Measurements from ENCODE around the gene WDR11. TPM values are rescaled to one million over a fixed set of nuclear protein-coding genes. Genes with fewer than 3 reads are reported as not detected.

WDR11 gene
- total and polyA plus RNA-seq, 9 of the 15 experiments (the other 6 are each of a cell fraction or from before 2014, with no cell fraction given): 12.4 to 50.7 (median 23.6) TPM

DNA sequence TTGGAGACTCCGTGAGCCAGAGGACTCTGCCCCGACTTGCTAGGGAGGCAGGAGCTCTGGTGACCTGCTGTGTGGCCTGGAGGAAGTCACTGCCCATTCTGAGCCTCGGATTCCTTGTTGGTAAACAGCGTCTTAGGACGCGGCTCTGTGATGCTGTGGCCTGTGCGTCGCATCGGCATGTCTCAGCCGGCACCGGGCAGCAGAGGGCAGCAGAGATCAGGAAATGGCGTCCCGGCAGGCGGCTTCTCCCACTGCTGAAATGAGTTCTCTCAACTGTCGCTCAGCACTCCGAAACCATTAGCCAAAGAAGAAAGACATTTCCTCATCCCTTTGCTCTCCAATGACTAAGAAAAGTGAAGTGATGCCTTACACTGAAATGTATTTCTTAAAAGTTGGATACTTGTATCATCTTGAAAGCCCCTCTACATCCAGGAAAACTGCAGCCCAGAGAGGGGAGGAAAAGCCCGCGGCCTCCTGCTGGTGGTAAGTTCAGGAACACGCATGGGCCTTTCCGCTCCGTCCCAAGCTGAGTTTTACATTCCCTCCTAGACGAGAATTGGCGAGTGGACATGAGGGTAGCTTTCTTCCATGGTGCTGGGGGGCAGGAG, 91.7 kb downstream of the WDR11 start (continued):
- TF ChIP-seq, protein P1, sequence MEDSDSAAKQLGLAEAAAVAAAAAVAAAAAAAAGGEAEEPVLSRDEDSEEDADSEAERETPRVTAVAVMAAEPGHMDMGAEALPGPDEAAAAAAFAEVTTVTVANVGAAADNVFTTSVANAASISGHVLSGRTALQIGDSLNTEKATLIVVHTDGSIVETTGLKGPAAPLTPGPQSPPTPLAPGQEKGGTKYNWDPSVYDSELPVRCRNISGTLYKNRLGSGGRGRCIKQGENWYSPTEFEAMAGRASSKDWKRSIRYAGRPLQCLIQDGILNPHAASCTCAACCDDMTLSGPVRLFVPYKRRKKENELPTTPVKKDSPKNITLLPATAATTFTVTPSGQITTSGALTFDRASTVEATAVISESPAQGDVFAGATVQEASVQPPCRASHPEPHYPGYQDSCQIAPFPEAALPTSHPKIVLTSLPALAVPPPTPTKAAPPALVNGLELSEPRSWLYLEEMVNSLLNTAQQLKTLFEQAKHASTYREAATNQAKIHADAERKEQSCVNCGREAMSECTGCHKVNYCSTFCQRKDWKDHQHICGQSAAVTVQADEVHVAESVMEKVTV (CRISPR knock-in tag; IDR thresholded peaks at IDR 0.05): peak; percentile 27; the same call in 1 of the 2 replicates
- TF ChIP-seq STAG1 (CRISPR knock-in tag; IDR thresholded peaks at IDR 0.05; ENCODE audit: borderline replicate concordance): peak; percentile 68; the same call in 1 of the 2 replicates
- TF ChIP-seq CHD1 (IDR thresholded peaks at IDR 0.05; ENCODE audit: low read length): no peak
- no peak for TF ChIP-seq MTA3 (IDR thresholded peaks at IDR 0.05; ENCODE audit: borderline replicate concordance)
- TF ChIP-seq NFIC (IDR thresholded peaks at IDR 0.05): no peak
- peak; percentile 40; the same call in 1 of the 2 replicates for TF ChIP-seq ELF1 (tag; IDR thresholded peaks at IDR 0.05)
- peak; percentile 65 to 79 for TF ChIP-seq RAD21 (CRISPR knock-in tag; conservative IDR thresholded peaks at IDR 0.05 in 1 of 2, IDR thresholded peaks at IDR 0.05 in 1 of 2)
- no peak for TF ChIP-seq SNRNP70 (optimal IDR thresholded peaks at IDR 0.05; ENCODE audit: low read depth, low read length)
- no peak for TF ChIP-seq SMAD3 (CRISPR knock-in tag; conservative IDR thresholded peaks at IDR 0.05)
- no peak for TF ChIP-seq POLR3A (IDR thresholded peaks at IDR 0.05; ENCODE audit: borderline replicate concordance, extremely low read depth, insufficient read depth, insufficient read length)
- no peak for TF ChIP-seq POLR2B (IDR thresholded peaks at IDR 0.05; ENCODE audit: low read depth, partially characterized antibody)
- no peak for TF ChIP-seq RBM14 (IDR thresholded peaks at IDR 0.05; ENCODE audit: borderline replicate concordance, insufficient read depth, low read depth, low read length)
- no peak for TF ChIP-seq NR2F6 (CRISPR knock-in tag; IDR thresholded peaks at IDR 0.05)
- TF ChIP-seq KDM2B (CRISPR knock-in tag; IDR thresholded peaks at IDR 0.05): no peak
- no peak for TF ChIP-seq NELFE (IDR thresholded peaks at IDR 0.05; ENCODE audit: insufficient read depth, insufficient read length)
- TF ChIP-seq, protein P2, sequence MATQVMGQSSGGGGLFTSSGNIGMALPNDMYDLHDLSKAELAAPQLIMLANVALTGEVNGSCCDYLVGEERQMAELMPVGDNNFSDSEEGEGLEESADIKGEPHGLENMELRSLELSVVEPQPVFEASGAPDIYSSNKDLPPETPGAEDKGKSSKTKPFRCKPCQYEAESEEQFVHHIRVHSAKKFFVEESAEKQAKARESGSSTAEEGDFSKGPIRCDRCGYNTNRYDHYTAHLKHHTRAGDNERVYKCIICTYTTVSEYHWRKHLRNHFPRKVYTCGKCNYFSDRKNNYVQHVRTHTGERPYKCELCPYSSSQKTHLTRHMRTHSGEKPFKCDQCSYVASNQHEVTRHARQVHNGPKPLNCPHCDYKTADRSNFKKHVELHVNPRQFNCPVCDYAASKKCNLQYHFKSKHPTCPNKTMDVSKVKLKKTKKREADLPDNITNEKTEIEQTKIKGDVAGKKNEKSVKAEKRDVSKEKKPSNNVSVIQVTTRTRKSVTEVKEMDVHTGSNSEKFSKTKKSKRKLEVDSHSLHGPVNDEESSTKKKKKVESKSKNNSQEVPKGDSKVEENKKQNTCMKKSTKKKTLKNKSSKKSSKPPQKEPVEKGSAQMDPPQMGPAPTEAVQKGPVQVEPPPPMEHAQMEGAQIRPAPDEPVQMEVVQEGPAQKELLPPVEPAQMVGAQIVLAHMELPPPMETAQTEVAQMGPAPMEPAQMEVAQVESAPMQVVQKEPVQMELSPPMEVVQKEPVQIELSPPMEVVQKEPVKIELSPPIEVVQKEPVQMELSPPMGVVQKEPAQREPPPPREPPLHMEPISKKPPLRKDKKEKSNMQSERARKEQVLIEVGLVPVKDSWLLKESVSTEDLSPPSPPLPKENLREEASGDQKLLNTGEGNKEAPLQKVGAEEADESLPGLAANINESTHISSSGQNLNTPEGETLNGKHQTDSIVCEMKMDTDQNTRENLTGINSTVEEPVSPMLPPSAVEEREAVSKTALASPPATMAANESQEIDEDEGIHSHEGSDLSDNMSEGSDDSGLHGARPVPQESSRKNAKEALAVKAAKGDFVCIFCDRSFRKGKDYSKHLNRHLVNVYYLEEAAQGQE (IDR thresholded peaks at IDR 0.05; ENCODE audit: borderline replicate concordance): peak; percentile 50; the same call in 1 of the 2 replicates
- TF ChIP-seq, protein P2 (CRISPR knock-in tag; IDR thresholded peaks at IDR 0.05; ENCODE audit: low read depth): no peak
- TF ChIP-seq, protein P3, sequence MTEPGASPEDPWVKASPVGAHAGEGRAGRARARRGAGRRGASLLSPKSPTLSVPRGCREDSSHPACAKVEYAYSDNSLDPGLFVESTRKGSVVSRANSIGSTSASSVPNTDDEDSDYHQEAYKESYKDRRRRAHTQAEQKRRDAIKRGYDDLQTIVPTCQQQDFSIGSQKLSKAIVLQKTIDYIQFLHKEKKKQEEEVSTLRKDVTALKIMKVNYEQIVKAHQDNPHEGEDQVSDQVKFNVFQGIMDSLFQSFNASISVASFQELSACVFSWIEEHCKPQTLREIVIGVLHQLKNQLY (CRISPR knock-in tag; conservative IDR thresholded peaks at IDR 0.05): no peak

Measured in K562 (cell line).